DMS79 (cell line): ENCODE measurements around the gene PLA2G4F.
"Not testable (repeated sequence)": the region's sequence is repeated elsewhere in the genome, so short reads cannot be mapped to it uniquely, and the experiment has no call there.

Source experiments
- DNase-seq: peaks from one replicate; lab custom pipeline; 2025; lab: John Stamatoyannopoulos, UW

The PLA2G4F gene

GRCh38 chr15:42100021-42100800 is 56.2 kb downstream of the PLA2G4F start:
- no peak for DNase-seq

GRCh38 chr15:42097018-42097417 is 59.4 kb downstream of the PLA2G4F start:
- DNase-seq: no peak

- peak; percentile 95 for DNase-seq
Observed at GRCh38 chr15:42094512-42094963, 61.9 kb downstream of the PLA2G4F start, which contains the start of gene PLA2G4D. TSS of gene PLA2G4D (minus strand) at chr15:42094562. CDS start at chr15:42094459, 103 bp downstream.

GRCh38 chr15:42093966-42094365 is 62.5 kb downstream of the PLA2G4F start:
- no peak for DNase-seq

- DNase-seq: no peak
Observed at GRCh38 chr15:42092398-42093318, 63.8 kb downstream of the PLA2G4F start.

GRCh38 chr15:42091753-42092397 is 64.6 kb downstream of the PLA2G4F start:
- not testable (repeated sequence) for DNase-seq

- DNase-seq: no peak
Observed at GRCh38 chr15:42090781-42091180, 65.7 kb downstream of the PLA2G4F start.

GRCh38 chr15:42090370-42090769 is 66.1 kb downstream of the PLA2G4F start:
- no peak for DNase-seq

GRCh38 chr15:42089942-42090341 is 66.5 kb downstream of the PLA2G4F start:
- DNase-seq: no peak
